Fibroblast of lung (primary cell): ENCODE results near the gene FSTL4. TPM values are rescaled to one million over a fixed set of nuclear protein-coding genes. Genes with fewer than 3 reads are reported as not detected.

Experiments
- DNase-seq, 2 donors: peaks; one replicate each; pipeline versions ENCODE4 v3.0.0 to v3.0.0-alpha.2; 2010; ENCODE audit warnings: low read depth in 2 of 2
- H2AFZ ChIP-seq: 2 replicates; pipeline ENCODE4 v1.5.1; 2012; ENCODE audit warnings: low read length, control low read depth, inconsistent platforms
- H3K27ac ChIP-seq: 2 replicates; pipeline ENCODE4 v1.5.1; 2011; ENCODE audit warnings: low read length, control low read depth; ENCODE audit not compliant: insufficient read depth
- H3K27me3 ChIP-seq: 2 replicates; pipeline ENCODE4 v1.5.1; 2011; ENCODE audit warnings: mild to moderate bottlenecking, low read length; ENCODE audit not compliant: control insufficient read depth, insufficient read depth
- H3K36me3 ChIP-seq: 2 replicates; pipeline ENCODE4 v1.5.1; 2011; ENCODE audit warnings: low read length; ENCODE audit not compliant: control insufficient read depth, insufficient read depth
- H3K4me1 ChIP-seq: 2 replicates; pipeline ENCODE4 v1.5.1; 2011; ENCODE audit warnings: low read length; ENCODE audit not compliant: control insufficient read depth, insufficient read depth; ENCODE audit errors: extremely low read depth
- H3K4me2 ChIP-seq: 2 replicates; pipeline ENCODE4 v1.5.1; 2011; ENCODE audit warnings: low read length, control low read depth; ENCODE audit not compliant: insufficient read depth; ENCODE audit errors: extremely low read depth
- H3K4me3 ChIP-seq, 4 experiments: fragments of 200-600 bp in 1 of 4; sonication (generic) in 1 of 4; replicated peaks in 1 of 4; 2 replicates each; pipeline ENCODE4 v1.5.1; 2011 to 2016; ENCODE audit warnings: low read length in 4 of 4, low read depth in 3 of 4, mild to moderate bottlenecking in 3 of 4, control low read depth in 2 of 4, inconsistent platforms in 1 of 4, mixed read lengths in 1 of 4; ENCODE audit not compliant: insufficient read depth in 1 of 4; ENCODE audit errors: control extremely low read depth in 1 of 4
- H3K79me2 ChIP-seq: 2 replicates; pipeline ENCODE4 v1.5.1; 2012; ENCODE audit warnings: mild to moderate bottlenecking, low read length, inconsistent platforms; ENCODE audit not compliant: control insufficient read depth, insufficient read depth
- H3K9ac ChIP-seq: 2 replicates; pipeline ENCODE4 v1.5.1; 2011; ENCODE audit warnings: mild to moderate bottlenecking, low read length, control low read depth; ENCODE audit not compliant: insufficient read depth
- H3K9me3 ChIP-seq: 2 replicates; pipeline ENCODE4 v1.5.1; 2012; ENCODE audit warnings: low read depth, low read length; ENCODE audit not compliant: control insufficient read depth, insufficient read depth
- H4K20me1 ChIP-seq: 2 replicates; pipeline ENCODE4 v1.5.1; 2011; ENCODE audit warnings: low read length; ENCODE audit not compliant: control insufficient read depth, insufficient read depth; ENCODE audit errors: extremely low read depth
- CTCF ChIP-seq, 2 donors: IDR thresholded peaks in 1 of 2; conservative IDR thresholded peaks in 1 of 2; 1 replicate in 1 of 2; 2 replicates in 1 of 2; pipeline ENCODE4 v1.5.1; 2011 to 2012; ENCODE audit warnings: low read length in 2 of 2, control low read depth in 1 of 2, inconsistent platforms in 1 of 2, low read depth in 1 of 2, mild to moderate bottlenecking in 1 of 2
- EZH2 ChIP-seq: IDR thresholded peaks from 2 replicates; pipeline ENCODE4 v1.5.1; 2012; ENCODE audit warnings: low read length, control low read depth, mild to moderate bottlenecking; ENCODE audit errors: missing control alignments
- polyA plus RNA-seq, 2 donors: library from polyadenylated mRNA; depleted of rRNA in 1 of 2; stranded (reverse) in 1 of 2; unstranded in 1 of 2; fragments of >200 nt; gene quantifications; 2 replicates each; pipeline ENCODE4 v1.2.1, GENCODE V29; 2011 to 2012; ENCODE audit warnings: missing spikeins in 1 of 2
- total RNA-seq: library from RNA; depleted of rRNA; stranded (reverse); fragments of >200 nt; gene quantifications from 2 replicates; pipeline ENCODE4 v1.2.1, GENCODE V29; 2014

Gene FSTL4
- total and polyA plus RNA-seq, 2 donors (not counting 1 experiment from before 2014, with no cell fraction given): 0.17 to 0.33 TPM

- no peaks in the 10 kb centered on the region for H3K4me1 ChIP-seq
- H3K4me2 ChIP-seq: no peak overlapping the region
- H3K4me3 ChIP-seq: no peak overlapping the region
- TF ChIP-seq EZH2 (no peak), CTCF (conservative IDR thresholded peaks at IDR 0.05 in 1 of 2, IDR thresholded peaks at IDR 0.05 in 1 of 2; ENCODE audit: low read depth in 1 of 2, low read length in 2 of 2) (no peak)
- H3K27ac ChIP-seq: no peak overlapping the region
- no peaks in the 10 kb centered on the region for H4K20me1 ChIP-seq
- DNase-seq: no peak
- H3K36me3 ChIP-seq: no peaks in the 10 kb centered on the region
- H3K79me2 ChIP-seq: no peaks in the 10 kb centered on the region
- no peak overlapping the region for H2AFZ ChIP-seq
- no peaks in the 10 kb centered on the region for H3K9me3 ChIP-seq
- no peaks in the 10 kb centered on the region for H3K27me3 ChIP-seq
- H3K9ac ChIP-seq: no peak overlapping the region
Measured at GRCh38 chr5:133472829-133473228, 139.5 kb downstream of the FSTL4 start.

GRCh38 chr5:133471699-133472098 lies 140.6 kb downstream of the FSTL4 start:
- TF ChIP-seq EZH2 (no peak), CTCF (conservative IDR thresholded peaks at IDR 0.05 in 1 of 2, IDR thresholded peaks at IDR 0.05 in 1 of 2; ENCODE audit: low read depth in 1 of 2, low read length in 2 of 2) (no peak)
- Histone ChIP-seq H3K4me2 (no peak overlapping the region), H3K9ac (no peak overlapping the region), H3K9me3 (no peaks in the 10 kb centered on the region), H3K27me3 (no peaks in the 10 kb centered on the region), H3K79me2 (no peaks in the 10 kb centered on the region), H4K20me1 (no peaks in the 10 kb centered on the region), H3K4me3 (no peak overlapping the region), H2AFZ (no peak overlapping the region), H3K4me1 (no peaks in the 10 kb centered on the region), H3K36me3 (no peaks in the 10 kb centered on the region), H3K27ac (no peak overlapping the region)
- DNase-seq: no peak

GRCh38 chr5:133470841-133471240 lies 141.5 kb downstream of the FSTL4 start:
- Histone ChIP-seq H2AFZ (no peak overlapping the region), H4K20me1 (no peaks in the 10 kb centered on the region), H3K4me1 (no peaks in the 10 kb centered on the region), H3K4me3 (no peak overlapping the region), H3K36me3 (no peaks in the 10 kb centered on the region), H3K4me2 (no peak overlapping the region), H3K27me3 (no peaks in the 10 kb centered on the region), H3K27ac (no peak overlapping the region), H3K79me2 (no peaks in the 10 kb centered on the region), H3K9ac (no peak overlapping the region), H3K9me3 (no peaks in the 10 kb centered on the region)
- DNase-seq: no peak
- no peak for TF ChIP-seq CTCF (conservative IDR thresholded peaks at IDR 0.05 in 1 of 2, IDR thresholded peaks at IDR 0.05 in 1 of 2; ENCODE audit: low read depth in 1 of 2, low read length in 2 of 2)
- TF ChIP-seq EZH2: no peak
